HG03196 (cell line): Measurements from ENCODE around the gene PMIS2.

Experiments
- ATAC-seq: cut with Tn5 transposase; IDR thresholded peaks from one replicate; pipeline ENCODE4 v1.9.1; 2021; ENCODE audit not compliant: unreplicated experiment

PMIS2 gene

DNA sequence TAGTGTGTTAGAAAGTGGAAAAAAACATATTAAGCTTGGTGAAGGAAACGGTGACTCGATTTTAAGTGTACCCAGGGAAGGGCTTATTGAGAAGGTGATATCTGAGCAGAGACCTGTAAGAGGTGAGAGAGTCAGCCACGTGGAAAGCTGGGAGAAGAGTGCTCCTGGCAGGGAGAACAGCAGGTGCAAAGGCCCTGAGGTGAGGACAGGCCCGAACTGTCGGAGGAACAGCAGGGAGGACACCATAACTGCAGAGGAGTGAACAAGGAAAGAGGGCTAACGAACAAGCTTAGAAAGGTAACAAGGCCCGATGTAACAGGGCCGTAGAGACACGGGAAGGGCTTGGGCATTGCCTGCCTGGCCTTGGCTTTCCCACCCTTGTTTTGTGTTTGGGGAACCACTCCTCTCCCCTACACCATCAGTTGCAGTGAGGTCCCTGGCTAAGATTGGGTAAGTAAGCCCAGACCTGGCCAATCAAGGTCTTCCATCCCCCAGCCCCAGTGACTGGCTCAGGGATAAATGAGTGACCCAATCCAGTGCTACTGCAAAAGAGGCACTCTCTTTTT is 29.9 kb upstream of the PMIS2 start:
- no peak for ATAC-seq

DNA sequence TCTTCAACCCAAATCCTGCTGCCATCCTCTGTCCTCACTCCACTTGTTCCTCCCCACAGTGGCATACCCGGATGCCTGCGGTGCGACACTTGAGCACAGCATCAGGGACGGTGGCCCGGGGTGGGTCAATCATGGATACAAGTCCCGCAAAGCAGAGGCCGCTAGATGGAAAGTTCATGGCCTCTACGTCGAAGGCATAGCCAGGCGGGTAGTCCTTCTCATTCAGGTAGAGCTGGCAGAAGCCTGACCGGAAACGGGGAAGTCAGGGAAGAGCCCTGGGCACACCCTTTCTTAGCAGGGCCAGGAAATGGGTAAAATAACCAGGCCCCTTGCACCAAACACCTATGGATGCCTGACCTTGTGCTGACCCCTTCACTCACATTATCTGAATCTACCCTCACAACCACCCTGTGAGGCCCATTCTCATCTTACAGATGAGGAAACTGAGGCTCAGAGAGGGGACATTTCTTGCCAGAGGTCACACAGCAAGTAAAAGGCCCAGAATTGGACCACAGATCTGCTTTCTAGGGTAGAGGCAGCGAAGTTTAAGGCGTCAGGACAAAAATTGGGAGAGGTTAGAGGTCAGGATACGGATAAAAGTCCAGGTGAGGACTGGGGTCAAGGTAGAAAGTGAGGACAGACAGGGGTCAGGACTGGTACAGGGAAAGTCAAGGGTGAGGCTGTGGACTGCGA is 29.0 kb upstream of the PMIS2 start:
- no peak for ATAC-seq

- ATAC-seq = no peak
These were observed 28.2 kb upstream of the PMIS2 start for GRCh38 chr19:35557539-35558399.

- no peak for ATAC-seq
These were observed 27.3 kb upstream of the PMIS2 start for GRCh38 chr19:35558400-35559280.

GRCh38 chr19:35559281-35559659 is 26.7 kb upstream of the PMIS2 start:
- no peak for ATAC-seq

DNA sequence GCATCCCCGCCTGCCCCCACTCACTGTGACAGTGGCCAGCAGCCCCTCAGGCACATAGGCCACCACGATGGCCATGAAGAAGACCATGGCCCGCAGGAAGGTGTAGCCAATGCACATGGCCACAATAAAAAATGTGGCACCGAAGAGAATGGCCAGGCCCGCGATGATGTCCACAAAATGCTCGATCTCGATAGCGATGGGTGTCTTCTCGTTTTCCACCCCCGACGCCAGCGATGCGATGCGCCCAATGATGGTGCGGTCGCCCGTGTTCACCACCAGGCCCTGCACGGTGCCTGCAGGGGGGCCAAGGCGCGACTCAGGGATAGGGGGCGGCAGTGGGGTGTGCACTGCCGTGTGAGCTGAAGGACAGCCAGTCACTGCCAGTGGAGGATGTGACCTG is 26.2 kb upstream of the PMIS2 start:
- ATAC-seq = no peak

- no peak for ATAC-seq
These were observed 25.7 kb upstream of the PMIS2 start for GRCh38 chr19:35560271-35560670.

DNA sequence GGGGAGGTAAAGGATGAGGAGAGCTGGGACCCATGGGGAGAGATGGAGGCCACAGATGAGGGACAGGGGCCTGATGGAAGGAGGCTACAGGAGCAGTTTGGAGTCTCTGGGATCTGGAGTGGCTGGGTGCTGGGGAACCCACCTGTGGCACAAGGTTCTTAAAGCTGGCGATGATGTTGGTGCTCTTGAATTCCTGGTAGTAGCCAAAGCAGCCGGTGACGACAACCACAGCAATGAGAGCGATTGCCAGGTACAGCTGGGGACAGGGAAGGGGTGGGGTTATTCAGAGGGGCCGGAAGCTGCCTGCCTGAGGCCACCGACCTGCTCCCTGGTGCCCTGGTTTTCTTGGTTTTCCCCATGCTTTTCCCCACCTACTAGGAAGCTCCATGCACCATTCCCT is 25.3 kb upstream of the PMIS2 start:
- no peak for ATAC-seq

DNA sequence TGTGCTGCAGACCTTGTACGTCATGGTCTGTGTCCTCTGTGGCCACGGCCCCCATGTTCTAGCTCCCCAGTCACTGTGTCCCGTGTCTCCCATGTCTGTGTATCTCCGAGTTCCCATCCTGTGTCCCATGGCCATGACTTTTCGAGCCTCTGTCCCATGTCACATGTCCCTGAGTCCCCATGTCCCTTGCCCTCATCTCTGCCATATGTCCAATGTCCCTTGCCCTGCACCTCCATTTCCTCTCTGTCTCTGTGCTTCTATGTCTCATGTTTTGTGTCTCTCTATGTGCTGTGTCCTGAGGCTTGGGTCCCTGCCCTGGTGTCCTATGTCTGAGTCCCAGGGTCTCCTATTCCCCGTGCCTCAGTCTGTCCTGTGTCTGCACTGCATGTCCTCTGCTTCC is 24.5 kb upstream of the PMIS2 start:
- no peak for ATAC-seq

GRCh38 chr19:35562336-35562735 is 23.6 kb upstream of the PMIS2 start:
- ATAC-seq = no peak

- no peak for ATAC-seq
These were observed 23.2 kb upstream of the PMIS2 start for GRCh38 chr19:35562776-35563175.

DNA sequence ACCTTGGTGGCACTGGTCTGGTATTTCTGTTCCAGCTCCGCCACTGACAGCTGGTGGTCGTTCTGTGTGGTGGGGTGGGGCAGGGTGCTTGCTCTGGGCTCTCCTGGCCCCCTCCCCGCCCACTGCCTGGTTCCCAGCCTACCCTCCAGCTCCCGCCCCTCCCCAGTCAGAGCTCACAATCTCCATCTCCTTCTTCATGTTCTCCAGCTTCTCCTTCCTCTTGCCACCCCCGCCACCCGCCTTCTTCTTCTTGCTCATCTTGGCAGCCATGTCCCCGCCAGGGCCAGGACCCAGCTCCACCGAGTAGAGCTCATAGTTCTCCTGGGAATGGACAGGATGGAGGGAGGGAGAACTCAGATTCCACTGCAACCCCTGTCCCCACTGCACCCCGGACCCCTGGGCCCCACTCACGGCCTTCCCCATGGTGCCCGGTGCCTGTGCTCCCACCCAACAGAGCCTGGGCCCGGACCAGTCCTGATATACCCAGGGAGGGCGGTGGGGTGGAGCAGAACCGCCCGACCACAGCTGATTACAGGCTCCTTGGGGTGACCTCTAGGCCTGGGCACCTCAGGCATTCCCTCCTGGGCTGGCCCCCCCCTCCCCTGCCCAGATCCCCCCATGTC is 22.7 kb upstream of the PMIS2 start, which contains the start of gene ATP4A:
TSS of gene ATP4A (minus strand) at position 452 of the 623 bp plus-strand sequence. CDS start at position 423, 29 bp downstream.
- ATAC-seq = no peak

- no peak for ATAC-seq
These were observed 20.7 kb upstream of the PMIS2 start for GRCh38 chr19:35565016-35565856.

GRCh38 chr19:35566738-35567137 is 19.2 kb upstream of the PMIS2 start:
- no peak for ATAC-seq

DNA sequence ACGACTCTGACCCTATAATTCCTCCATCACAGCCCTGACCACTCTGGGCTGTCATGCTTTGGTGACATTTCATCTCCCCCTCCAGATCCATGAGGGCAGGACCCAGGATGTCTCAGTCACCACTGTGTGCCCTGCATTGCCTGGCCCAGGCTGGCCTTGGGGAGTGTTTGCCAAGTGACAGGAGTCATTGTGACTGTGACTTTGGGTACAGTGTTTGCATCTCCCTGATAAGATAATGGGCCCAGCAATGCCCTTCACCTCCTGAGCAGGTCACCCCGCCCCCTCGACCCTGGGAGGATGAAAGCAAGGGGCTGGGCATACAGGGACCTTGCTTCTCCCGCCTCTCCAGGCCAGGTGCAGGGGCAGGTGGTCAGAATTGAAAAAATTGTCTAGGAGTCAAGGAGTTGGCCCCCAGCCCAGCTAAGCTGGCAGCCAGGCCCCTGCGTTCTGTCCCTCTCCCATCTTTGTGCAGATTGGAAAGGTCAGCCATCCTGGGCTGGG is 16.6 kb upstream of the PMIS2 start:
- ATAC-seq = no peak

- no peak for ATAC-seq
These were observed 14.5 kb upstream of the PMIS2 start for GRCh38 chr19:35571406-35571965.

GRCh38 chr19:35577918-35578317 is 8.1 kb upstream of the PMIS2 start:
- ATAC-seq = no peak

GRCh38 chr19:35578707-35579106 is 7.3 kb upstream of the PMIS2 start:
- no peak for ATAC-seq

DNA sequence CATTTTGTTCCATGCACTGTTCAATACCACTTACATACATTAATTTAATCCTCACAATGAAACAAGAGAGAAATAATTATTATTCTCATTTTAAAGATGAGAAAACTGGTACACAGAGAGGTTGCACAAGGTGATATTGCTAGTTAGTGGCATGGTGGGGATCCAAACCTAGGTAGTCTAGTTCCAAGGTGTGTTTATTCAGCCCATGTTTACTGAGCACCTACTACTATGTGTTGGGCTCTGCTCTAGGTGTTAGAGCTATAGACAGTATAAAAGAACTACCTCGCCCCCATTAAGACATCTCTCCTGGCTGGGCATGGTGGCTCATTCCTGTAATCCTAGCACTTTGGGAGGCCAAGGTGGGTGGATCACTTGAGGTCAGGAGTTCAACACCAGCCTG is 3.2 kb upstream of the PMIS2 start:
- no peak for ATAC-seq
